Measurements from ENCODE around the gene FOXO3. TPM values are rescaled to one million over a fixed set of nuclear protein-coding genes. Genes with fewer than 3 reads are reported as not detected.

The FOXO3 gene
- total and polyA plus RNA-seq, 3 experiments from 2014 or later, result 14.1 to 31.1 (median 15.0) TPM

- H3K9me3 Mint-ChIP-seq, result no peaks in the 10 kb centered on the region
- Histone ChIP-seq H3K4me3 (ENCODE audit: low read length) (no peak overlapping the region), H3K27ac (ENCODE audit: low read depth, low read length) (no peak overlapping the region), H3K4me1 (ENCODE audit: insufficient read depth, low read length) (peaks cover 15% of the 10 kb centered on the region), H3K27me3 (ENCODE audit: insufficient read depth, low read length, poor library complexity, severe bottlenecking) (no peaks in the 10 kb centered on the region), H3K36me3 (ENCODE audit: insufficient read depth, low read length) (no peaks in the 10 kb centered on the region), H3K9me3 (ENCODE audit: low read length) (no peaks in the 10 kb centered on the region)
- peaks cover 0 to 5% (median 0%) of the 10 kb centered on the region in 3 donors for H3K36me3 Mint-ChIP-seq
- no peak for DNase-seq
- H3K4me1 Mint-ChIP-seq, result peaks cover 55 to 90% (median 87%) of the 10 kb centered on the region in 3 donors
- no peak overlapping the region for H3K4me3 Mint-ChIP-seq
- ChIA-PET CTCF (no interaction called here), POLR2A (no interaction called here)
- H3K27ac Mint-ChIP-seq, result peak overlapping the region in 2 of 8 donors; percentile 43 to 72
- no peaks in the 10 kb centered on the region for H3K27me3 Mint-ChIP-seq
Observed at GRCh38 chr6:108594640-108595039, 33.9 kb downstream of the FOXO3 start.

- no peaks in the 10 kb centered on the region for H3K36me3 ChIP-seq (ENCODE audit: insufficient read depth, low read length)
- no peak overlapping the region for H3K27ac ChIP-seq (ENCODE audit: low read depth, low read length)
- no peaks in the 10 kb centered on the region for H3K27me3 ChIP-seq (ENCODE audit: insufficient read depth, low read length, poor library complexity, severe bottlenecking)
- Mint-ChIP-seq H3K9me3 (no peaks in the 10 kb centered on the region), H3K36me3 (peaks cover 0 to 8% (median 3%) of the 10 kb centered on the region in 3 donors), H3K27ac (no peak overlapping the region), H3K4me3 (no peak overlapping the region), H3K27me3 (no peaks in the 10 kb centered on the region), H3K4me1 (peaks cover 49 to 83% (median 78%) of the 10 kb centered on the region in 3 donors)
- H3K4me3 ChIP-seq (ENCODE audit: low read length), result no peak overlapping the region
- POLR2A ChIA-PET, result interaction anchor here (1.4 kb wide), 1 partner anchor 22 kb away, joined by 3 read pairs; no protein-coding TSS in a partner anchor
- DNase-seq, result no peak
- H3K9me3 ChIP-seq (ENCODE audit: low read length), result no peaks in the 10 kb centered on the region
- H3K4me1 ChIP-seq (ENCODE audit: insufficient read depth, low read length), result peaks cover 12% of the 10 kb centered on the region
- CTCF ChIA-PET, result interaction anchor here (1.8 to 1.9 kb wide), 2 partner anchors 12 to 29 kb away, joined by 4 to 5 read pairs; no protein-coding TSS in a partner anchor
Observed at GRCh38 chr6:108596956-108597355, 36.2 kb downstream of the FOXO3 start.

DNA sequence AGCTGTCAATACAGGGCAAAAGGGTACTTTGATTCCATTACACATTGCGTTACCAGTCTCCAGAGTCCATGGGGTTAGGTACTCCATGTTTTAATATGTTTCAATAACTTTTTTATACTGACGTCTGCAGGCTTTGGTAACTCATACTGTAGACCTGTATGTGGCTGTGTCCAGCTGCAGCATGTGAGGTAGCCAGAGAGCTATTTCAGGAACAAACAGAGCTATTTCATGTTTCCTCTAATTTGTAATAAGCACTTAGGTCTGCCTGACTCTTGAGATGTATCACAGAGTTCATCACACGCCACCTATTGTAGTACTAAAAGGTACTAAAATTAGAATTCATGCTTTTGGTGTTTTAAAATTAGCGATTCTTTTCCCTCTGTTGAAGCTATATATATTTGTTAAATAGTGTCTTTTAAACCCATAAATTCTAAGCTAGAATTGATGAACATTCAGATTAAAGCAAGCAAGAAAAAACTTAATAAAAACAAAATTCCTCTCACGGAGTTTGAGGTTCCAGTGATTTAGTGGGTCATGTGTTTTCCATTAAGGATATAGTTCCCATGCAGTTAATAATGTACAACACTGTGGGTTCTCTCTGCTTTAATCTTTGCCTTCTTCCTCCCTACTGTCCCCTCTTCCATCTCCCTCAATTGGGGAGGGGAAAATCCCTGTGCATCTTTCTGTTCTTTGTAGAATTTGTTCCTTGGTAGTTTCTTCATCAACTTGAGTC is 37.0 kb downstream of the FOXO3 start:
- H3K4me3 ChIP-seq (ENCODE audit: low read length), result no peak overlapping the region
- ChIA-PET POLR2A (interaction anchor here (1.4 kb wide), 1 partner anchor 22 kb away, joined by 3 read pairs; no protein-coding TSS in a partner anchor), CTCF (interaction anchor here (1.8 to 1.9 kb wide), 2 partner anchors 11 to 30 kb away, joined by 4 to 5 read pairs; no protein-coding TSS in a partner anchor)
- Mint-ChIP-seq H3K27me3 (no peaks in the 10 kb centered on the region), H3K36me3 (peaks cover 0 to 8% (median 3%) of the 10 kb centered on the region in 3 donors), H3K9me3 (no peaks in the 10 kb centered on the region), H3K27ac (peak overlapping the region in 1 of 8 donors; percentile 43), H3K4me1 (peaks cover 46 to 82% (median 77%) of the 10 kb centered on the region in 3 donors), H3K4me3 (no peak overlapping the region)
- H3K27ac ChIP-seq (ENCODE audit: low read depth, low read length), result no peak overlapping the region
- no peak for DNase-seq
- peaks cover 4% of the 10 kb centered on the region for H3K4me1 ChIP-seq (ENCODE audit: insufficient read depth, low read length)
- H3K27me3 ChIP-seq (ENCODE audit: insufficient read depth, low read length, poor library complexity, severe bottlenecking), result no peaks in the 10 kb centered on the region
- no peaks in the 10 kb centered on the region for H3K36me3 ChIP-seq (ENCODE audit: insufficient read depth, low read length)
- H3K9me3 ChIP-seq (ENCODE audit: low read length), result no peaks in the 10 kb centered on the region

DNA sequence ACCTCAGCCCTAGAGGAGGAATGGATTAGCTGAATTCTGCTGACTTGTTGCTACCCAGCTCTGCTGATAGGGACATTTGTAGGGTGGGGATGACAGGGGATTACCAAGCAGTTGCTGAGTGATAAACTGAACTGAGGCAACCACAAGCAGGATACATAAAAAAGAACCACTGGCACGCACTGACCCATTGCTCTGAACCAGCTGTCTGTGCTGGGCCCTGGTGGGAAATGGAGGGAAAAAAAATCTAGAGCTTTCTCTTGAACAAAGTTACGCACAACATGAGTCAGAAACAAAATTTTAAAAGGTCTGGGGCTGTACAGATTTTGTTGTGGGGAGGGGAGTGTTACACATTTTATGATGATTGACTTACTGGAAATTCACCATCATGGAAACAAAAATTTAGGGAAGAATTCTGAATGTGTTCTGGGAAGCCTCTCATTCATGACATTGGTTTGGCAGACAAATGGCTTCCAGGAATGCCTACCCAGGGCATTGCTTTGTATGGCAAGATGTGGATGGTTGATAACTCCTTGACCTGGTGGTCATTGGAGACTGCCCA is 37.7 kb downstream of the FOXO3 start:
- H3K27me3 Mint-ChIP-seq, result no peaks in the 10 kb centered on the region
- no peaks in the 10 kb centered on the region for H3K9me3 Mint-ChIP-seq
- H3K27me3 ChIP-seq (ENCODE audit: insufficient read depth, low read length, poor library complexity, severe bottlenecking), result no peaks in the 10 kb centered on the region
- no peaks in the 10 kb centered on the region for H3K36me3 ChIP-seq (ENCODE audit: insufficient read depth, low read length)
- no peak overlapping the region for H3K4me3 ChIP-seq (ENCODE audit: low read length)
- no peak overlapping the region for H3K27ac ChIP-seq (ENCODE audit: low read depth, low read length)
- DNase-seq, result no peak
- H3K4me3 Mint-ChIP-seq, result peak overlapping the region in 1 of 7 donors; percentile 32
- H3K9me3 ChIP-seq (ENCODE audit: low read length), result no peaks in the 10 kb centered on the region
- ChIA-PET CTCF (interaction anchor here (1.9 kb wide), 1 partner anchor 31 kb away, joined by 4 read pairs; no protein-coding TSS in a partner anchor), POLR2A (interaction anchor here (1.4 kb wide), 1 partner anchor 23 kb away, joined by 3 read pairs; no protein-coding TSS in a partner anchor)
- H3K4me1 Mint-ChIP-seq, result peaks cover 42 to 83% (median 78%) of the 10 kb centered on the region in 3 donors
- H3K4me1 ChIP-seq (ENCODE audit: insufficient read depth, low read length), result no peaks in the 10 kb centered on the region
- H3K36me3 Mint-ChIP-seq, result peaks cover 0 to 8% (median 3%) of the 10 kb centered on the region in 3 donors
- peak overlapping the region in 2 of 8 donors; percentile 0 to 81 for H3K27ac Mint-ChIP-seq

DNA sequence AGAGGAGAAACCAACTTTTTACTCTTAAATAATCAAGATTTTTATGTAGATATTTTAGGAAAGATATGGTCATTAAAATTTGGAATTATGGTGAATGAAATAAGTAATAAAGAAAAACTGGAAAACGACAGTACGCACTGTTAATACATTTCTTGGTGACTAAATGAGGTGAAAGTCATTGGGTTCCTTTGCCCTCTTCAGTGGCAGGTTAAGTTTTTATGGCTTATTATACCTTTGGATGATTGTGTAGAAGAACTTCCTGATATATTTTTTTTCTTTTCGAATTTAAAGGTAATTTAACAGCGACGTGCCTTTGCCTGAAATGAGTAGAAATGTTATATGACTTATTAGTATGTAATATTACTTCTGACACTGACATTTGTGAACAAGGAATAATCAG is 43.4 kb downstream of the FOXO3 start:
- DNase-seq, result no peak
- H3K4me1 ChIP-seq (ENCODE audit: insufficient read depth, low read length), result no peaks in the 10 kb centered on the region
- H3K27me3 Mint-ChIP-seq, result no peaks in the 10 kb centered on the region
- CTCF ChIA-PET, result interaction anchor here (1.4 kb wide), 1 partner anchor 36 kb away, joined by 3 read pairs; no protein-coding TSS in a partner anchor
- no peak overlapping the region for H3K27ac ChIP-seq (ENCODE audit: low read depth, low read length)
- peaks cover 0 to 8% (median 7%) of the 10 kb centered on the region in 3 donors for H3K36me3 Mint-ChIP-seq
- H3K27me3 ChIP-seq (ENCODE audit: insufficient read depth, low read length, poor library complexity, severe bottlenecking), result no peaks in the 10 kb centered on the region
- H3K4me1 Mint-ChIP-seq, result peaks cover 54 to 84% (median 84%) of the 10 kb centered on the region in 3 donors
- no peak overlapping the region for H3K27ac Mint-ChIP-seq
- no peaks in the 10 kb centered on the region for H3K9me3 Mint-ChIP-seq
- H3K9me3 ChIP-seq (ENCODE audit: low read length), result no peaks in the 10 kb centered on the region
- no peak overlapping the region for H3K4me3 ChIP-seq (ENCODE audit: low read length)
- POLR2A ChIA-PET, result no interaction called here
- H3K4me3 Mint-ChIP-seq, result no peak overlapping the region
- H3K36me3 ChIP-seq (ENCODE audit: insufficient read depth, low read length), result no peaks in the 10 kb centered on the region

DNA sequence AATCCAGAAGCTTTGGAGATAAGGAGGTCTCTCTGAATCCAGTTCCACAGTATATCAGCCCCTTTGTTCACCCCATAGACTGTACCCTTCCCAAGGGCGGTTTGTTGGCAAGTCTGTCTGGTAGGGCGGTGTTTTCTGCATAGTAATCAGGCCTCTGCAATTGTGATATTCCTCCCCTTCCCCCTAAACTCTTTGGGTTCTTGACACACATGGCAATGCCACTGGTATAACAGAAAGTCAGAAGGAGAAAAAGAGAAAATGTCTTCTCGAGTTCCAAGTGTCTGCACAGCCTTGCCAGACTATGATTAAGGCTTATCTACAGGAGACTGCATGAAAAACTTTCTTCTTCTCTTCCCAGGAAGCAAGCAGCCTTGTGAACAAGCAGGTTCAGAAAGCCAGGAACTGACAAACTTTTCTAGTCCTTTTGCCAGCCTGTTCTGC is 45.6 kb downstream of the FOXO3 start:
- Histone ChIP-seq H3K4me1 (ENCODE audit: insufficient read depth, low read length) (peaks cover 4% of the 10 kb centered on the region), H3K36me3 (ENCODE audit: insufficient read depth, low read length) (no peaks in the 10 kb centered on the region), H3K4me3 (ENCODE audit: low read length) (no peak overlapping the region), H3K27ac (ENCODE audit: low read depth, low read length) (no peak overlapping the region), H3K27me3 (ENCODE audit: insufficient read depth, low read length, poor library complexity, severe bottlenecking) (no peaks in the 10 kb centered on the region), H3K9me3 (ENCODE audit: low read length) (no peaks in the 10 kb centered on the region)
- Mint-ChIP-seq H3K36me3 (peaks cover 0 to 7% (median 1%) of the 10 kb centered on the region in 3 donors), H3K27me3 (no peaks in the 10 kb centered on the region), H3K4me1 (peaks cover 63 to 92% (median 90%) of the 10 kb centered on the region in 3 donors), H3K4me3 (peak overlapping the region in 1 of 7 donors; percentile 28), H3K9me3 (no peaks in the 10 kb centered on the region), H3K27ac (peak overlapping the region in 1 of 8 donors; percentile 25)
- no peak for DNase-seq
- POLR2A ChIA-PET, result no interaction called here
- CTCF ChIA-PET, result no interaction called here

- ChIA-PET POLR2A (no interaction called here), CTCF (interaction anchor here (1.4 to 1.5 kb wide), 2 partner anchors 11 to 316 kb away, joined by 3 to 5 read pairs; no protein-coding TSS in a partner anchor)
- Mint-ChIP-seq H3K36me3 (peaks cover 2 to 15% (median 11%) of the 10 kb centered on the region in 3 donors), H3K9me3 (peaks cover 0 to 11% (median 5%) of the 10 kb centered on the region in 5 donors), H3K4me3 (no peak overlapping the region), H3K4me1 (peaks cover 61 to 84% (median 83%) of the 10 kb centered on the region in 3 donors), H3K27me3 (no peaks in the 10 kb centered on the region), H3K27ac (peak overlapping the region in 3 of 8 donors; percentile 12 to 86 (median 73))
- Histone ChIP-seq H3K36me3 (ENCODE audit: insufficient read depth, low read length) (no peaks in the 10 kb centered on the region), H3K9me3 (ENCODE audit: low read length) (no peaks in the 10 kb centered on the region), H3K4me1 (ENCODE audit: insufficient read depth, low read length) (peaks cover 4% of the 10 kb centered on the region), H3K27me3 (ENCODE audit: insufficient read depth, low read length, poor library complexity, severe bottlenecking) (no peaks in the 10 kb centered on the region), H3K4me3 (ENCODE audit: low read length) (no peak overlapping the region), H3K27ac (ENCODE audit: low read depth, low read length) (no peak overlapping the region)
- no peak for DNase-seq
Observed at GRCh38 chr6:108608453-108609275, 47.9 kb downstream of the FOXO3 start.

Measured in CD8-positive, alpha-beta memory T cell (primary cell).